Tibial artery (tissue), 4 donors: ENCODE measurements around the gene BDKRB2.

Source experiments
- DNase-seq, 2 donors: peaks; one replicate each; pipeline ENCODE4 v3.0.0-alpha.2; 2019
- H3K27ac ChIP-seq, 2 donors: fragments of 200-600 bp; sonication (generic) in 1 of 2; 1 replicate in 1 of 2; 2 replicates in 1 of 2; pipeline ENCODE4 v1.5.1; 2018 to 2019; ENCODE audit warnings: mild to moderate bottlenecking in 1 of 2
- H3K27me3 ChIP-seq, 2 donors: fragments of 200-600 bp; sonication (generic) in 1 of 2; one replicate each; pipeline versions ENCODE4 v1.5.1 to v1.6.0; 2016 to 2019
- H3K36me3 ChIP-seq, 3 donors: fragments of 200-600 bp; sonication (generic) in 2 of 3; one replicate each; pipeline ENCODE4 v1.5.1; 2016 to 2019; ENCODE audit warnings: mild to moderate bottlenecking in 2 of 3
- H3K4me1 ChIP-seq, 4 donors: fragments of 200-600 bp; sonication (generic) in 2 of 4; 1 replicate in 3 of 4; 2 replicates in 1 of 4; pipeline ENCODE4 v1.5.1; 2016 to 2019
- H3K4me3 ChIP-seq, 2 donors: fragments of 200-600 bp; sonication (generic) in 1 of 2; 1 replicate in 1 of 2; 2 replicates in 1 of 2; pipeline ENCODE4 v1.5.1; 2018 to 2019; ENCODE audit warnings: mild to moderate bottlenecking in 2 of 2
- H3K9me3 ChIP-seq, 3 donors: fragments of 200-600 bp; sonication (generic) in 1 of 3; one replicate each; pipeline ENCODE4 v1.5.1; 2016 to 2019
- intact Hi-C: fragments of 100-400 bp; cut with DNase I; formaldehyde crosslinking; loops from one replicate; pipeline ENCODE4 v1.15.0; 2023; ENCODE audit warnings: low total_unique reads
- TF ChIP-seq, protein P1 (sequence below), 2 experiments: fragments of 200-600 bp in 1 of 2; fragments of 450-650 bp in 1 of 2; IDR thresholded peaks; one replicate each; pipeline ENCODE4 v1.5.1; 2017 to 2019; ENCODE audit warnings: antibody characterized with exemption in 2 of 2, mild to moderate bottlenecking in 1 of 2, moderate library complexity in 1 of 2

The BDKRB2 gene

DNA sequence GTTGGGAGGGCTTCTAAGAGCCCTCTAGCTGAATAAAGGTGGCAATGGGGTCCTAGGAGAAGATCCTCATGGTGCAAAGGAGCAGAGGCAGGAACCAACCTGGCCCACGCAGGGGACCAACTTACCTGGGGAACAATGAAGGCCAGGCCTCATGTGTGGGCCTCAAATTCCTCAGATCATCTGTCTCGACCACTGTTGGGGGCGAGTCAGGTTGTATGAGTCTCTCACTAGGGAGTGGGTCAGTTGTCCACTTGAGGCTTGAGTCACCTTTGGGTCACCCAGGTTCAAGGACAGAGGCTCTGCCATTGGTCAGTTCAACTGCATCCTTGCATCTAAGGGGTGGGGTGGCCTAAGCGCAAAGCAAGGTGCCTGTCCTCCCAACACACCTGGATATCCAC is 43.7 kb upstream of the BDKRB2 start:
- H3K9me3 ChIP-seq = no peaks in the 10 kb centered on the region
- TF ChIP-seq, protein P1, sequence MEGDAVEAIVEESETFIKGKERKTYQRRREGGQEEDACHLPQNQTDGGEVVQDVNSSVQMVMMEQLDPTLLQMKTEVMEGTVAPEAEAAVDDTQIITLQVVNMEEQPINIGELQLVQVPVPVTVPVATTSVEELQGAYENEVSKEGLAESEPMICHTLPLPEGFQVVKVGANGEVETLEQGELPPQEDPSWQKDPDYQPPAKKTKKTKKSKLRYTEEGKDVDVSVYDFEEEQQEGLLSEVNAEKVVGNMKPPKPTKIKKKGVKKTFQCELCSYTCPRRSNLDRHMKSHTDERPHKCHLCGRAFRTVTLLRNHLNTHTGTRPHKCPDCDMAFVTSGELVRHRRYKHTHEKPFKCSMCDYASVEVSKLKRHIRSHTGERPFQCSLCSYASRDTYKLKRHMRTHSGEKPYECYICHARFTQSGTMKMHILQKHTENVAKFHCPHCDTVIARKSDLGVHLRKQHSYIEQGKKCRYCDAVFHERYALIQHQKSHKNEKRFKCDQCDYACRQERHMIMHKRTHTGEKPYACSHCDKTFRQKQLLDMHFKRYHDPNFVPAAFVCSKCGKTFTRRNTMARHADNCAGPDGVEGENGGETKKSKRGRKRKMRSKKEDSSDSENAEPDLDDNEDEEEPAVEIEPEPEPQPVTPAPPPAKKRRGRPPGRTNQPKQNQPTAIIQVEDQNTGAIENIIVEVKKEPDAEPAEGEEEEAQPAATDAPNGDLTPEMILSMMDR (IDR thresholded peaks at IDR 0.05) = no peak
- intact Hi-C loops = no loop called here
- no peaks in the 10 kb centered on the region for H3K36me3 ChIP-seq
- H3K4me1 ChIP-seq = no peaks in the 10 kb centered on the region
- H3K27me3 ChIP-seq = peaks cover 0 to 4% of the 10 kb centered on the region in 2 donors
- no peak overlapping the region for H3K4me3 ChIP-seq
- DNase-seq = no peak
- no peak overlapping the region for H3K27ac ChIP-seq

DNA sequence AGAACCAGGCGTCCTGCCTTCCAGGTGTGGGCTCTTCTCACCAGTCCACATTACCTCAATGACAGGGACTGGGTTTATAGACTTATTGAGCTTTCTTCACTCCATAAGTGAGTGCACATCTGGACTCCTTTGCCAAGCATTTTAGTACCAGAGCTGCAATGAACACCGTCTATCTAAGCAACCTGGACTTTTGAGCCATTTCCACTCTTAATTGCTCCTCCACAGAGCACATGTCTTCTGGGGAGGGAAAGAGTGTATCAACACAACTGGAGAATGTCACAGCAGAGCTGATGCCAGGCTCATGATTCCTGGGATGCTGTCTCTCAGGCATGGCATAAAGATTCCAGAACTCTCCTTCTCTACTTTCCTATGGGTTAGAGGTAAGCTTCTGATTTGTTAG is 43.0 kb upstream of the BDKRB2 start:
- intact Hi-C loops = no loop called here
- TF ChIP-seq, protein P1 (IDR thresholded peaks at IDR 0.05) = no peak
- Histone ChIP-seq H3K4me3 (no peak overlapping the region), H3K27ac (no peak overlapping the region), H3K36me3 (no peaks in the 10 kb centered on the region), H3K27me3 (peaks cover 0 to 11% of the 10 kb centered on the region in 2 donors), H3K9me3 (no peaks in the 10 kb centered on the region), H3K4me1 (no peaks in the 10 kb centered on the region)
- no peak for DNase-seq

DNA sequence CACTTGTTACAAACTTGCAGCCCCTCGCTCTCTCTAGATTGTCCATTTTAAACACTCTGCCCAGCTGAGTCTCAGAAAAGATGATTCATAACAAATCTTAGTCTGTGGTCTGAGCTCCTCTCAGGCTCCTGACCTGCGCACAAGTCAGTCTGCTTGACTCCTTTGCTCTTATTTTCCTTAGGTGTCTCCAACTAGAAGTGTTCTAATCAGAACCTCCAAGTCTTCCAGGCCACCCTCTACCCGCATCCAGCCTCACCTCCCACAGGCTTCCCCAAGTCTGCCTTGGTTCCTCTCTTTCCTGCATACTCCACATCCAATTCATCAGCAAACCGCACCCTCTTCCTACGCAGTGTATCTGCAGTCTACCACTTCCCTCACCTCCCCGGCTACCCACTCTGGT is 42.4 kb upstream of the BDKRB2 start:
- H3K36me3 ChIP-seq = no peaks in the 10 kb centered on the region
- no peaks in the 10 kb centered on the region for H3K9me3 ChIP-seq
- peak in 1 of 2 donors; percentile 7 for DNase-seq
- H3K27ac ChIP-seq = no peak overlapping the region
- H3K27me3 ChIP-seq = peaks cover 0 to 15% of the 10 kb centered on the region in 2 donors
- TF ChIP-seq, protein P1 (IDR thresholded peaks at IDR 0.05) = no peak
- no peaks in the 10 kb centered on the region for H3K4me1 ChIP-seq
- intact Hi-C loops = no loop called here
- no peak overlapping the region for H3K4me3 ChIP-seq

DNA sequence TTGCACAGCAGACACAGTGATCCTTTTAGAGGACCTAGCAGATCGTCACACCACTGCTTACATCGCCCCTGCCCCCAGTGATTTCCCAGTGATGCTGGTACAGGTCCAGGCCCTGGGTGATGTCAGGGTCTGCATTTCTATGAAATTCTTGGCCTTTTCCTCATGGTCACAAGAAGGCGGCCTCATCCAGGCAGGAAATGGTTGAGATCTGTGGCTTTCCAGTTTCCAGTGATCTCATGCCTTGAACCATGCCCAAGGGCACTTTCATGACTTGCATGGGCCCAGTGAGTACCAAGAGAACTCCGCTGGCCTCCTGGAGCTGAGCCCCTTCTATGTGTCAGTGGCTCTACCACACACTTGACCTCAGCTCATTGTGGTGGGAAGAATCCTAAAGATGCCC is 41.9 kb upstream of the BDKRB2 start:
- H3K9me3 ChIP-seq = no peaks in the 10 kb centered on the region
- DNase-seq = no peak
- H3K36me3 ChIP-seq = no peaks in the 10 kb centered on the region
- no peak overlapping the region for H3K4me3 ChIP-seq
- intact Hi-C loops = no loop called here
- TF ChIP-seq, protein P1 (IDR thresholded peaks at IDR 0.05) = no peak
- H3K4me1 ChIP-seq = no peaks in the 10 kb centered on the region
- peaks cover 0 to 15% of the 10 kb centered on the region in 2 donors for H3K27me3 ChIP-seq
- H3K27ac ChIP-seq = no peak overlapping the region

DNA sequence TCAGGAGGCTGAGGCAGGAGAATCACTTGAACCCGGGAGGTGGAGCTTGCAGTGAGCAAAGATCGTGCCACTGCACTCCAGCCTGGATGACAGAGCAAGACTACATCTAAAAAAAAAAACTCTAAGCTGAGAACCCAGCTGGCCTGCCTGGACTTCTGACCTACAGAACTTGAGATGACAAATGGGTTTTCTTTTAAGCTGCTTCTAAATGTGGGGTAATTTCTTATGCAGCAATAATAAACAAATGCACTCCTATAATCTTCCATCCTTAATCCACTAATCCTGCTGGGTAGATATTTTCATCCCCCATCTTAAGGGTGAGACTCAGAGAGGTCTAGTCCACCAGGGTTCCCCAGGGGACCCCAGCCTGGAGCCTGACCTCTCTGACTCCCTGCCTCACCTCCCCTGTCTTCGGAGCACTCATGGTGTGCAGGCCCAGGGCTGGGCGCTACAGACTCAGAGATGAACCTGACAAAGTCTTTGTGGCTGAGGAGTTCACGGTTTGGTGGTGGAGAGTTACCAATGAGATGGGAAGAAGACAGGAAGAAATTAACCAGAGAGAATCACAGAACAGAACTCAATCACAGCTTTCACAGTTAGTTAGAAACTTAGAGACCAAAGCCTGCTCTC is 39.7 kb upstream of the BDKRB2 start:
- Histone ChIP-seq H3K4me3 (no peak overlapping the region), H3K36me3 (no peaks in the 10 kb centered on the region), H3K4me1 (no peaks in the 10 kb centered on the region), H3K27ac (no peak overlapping the region), H3K9me3 (no peaks in the 10 kb centered on the region), H3K27me3 (peaks cover 0 to 15% of the 10 kb centered on the region in 2 donors)
- DNase-seq = no peak
- intact Hi-C loops = no loop called here
- TF ChIP-seq, protein P1 (IDR thresholded peaks at IDR 0.05) = no peak
